GM21529 (cell line): ENCODE data around the gene MADD.

Source experiments
- ATAC-seq: cut with Tn5 transposase; IDR thresholded peaks from one replicate; pipeline ENCODE4 v1.9.1; 2021; ENCODE audit not compliant: unreplicated experiment

MADD gene

DNA sequence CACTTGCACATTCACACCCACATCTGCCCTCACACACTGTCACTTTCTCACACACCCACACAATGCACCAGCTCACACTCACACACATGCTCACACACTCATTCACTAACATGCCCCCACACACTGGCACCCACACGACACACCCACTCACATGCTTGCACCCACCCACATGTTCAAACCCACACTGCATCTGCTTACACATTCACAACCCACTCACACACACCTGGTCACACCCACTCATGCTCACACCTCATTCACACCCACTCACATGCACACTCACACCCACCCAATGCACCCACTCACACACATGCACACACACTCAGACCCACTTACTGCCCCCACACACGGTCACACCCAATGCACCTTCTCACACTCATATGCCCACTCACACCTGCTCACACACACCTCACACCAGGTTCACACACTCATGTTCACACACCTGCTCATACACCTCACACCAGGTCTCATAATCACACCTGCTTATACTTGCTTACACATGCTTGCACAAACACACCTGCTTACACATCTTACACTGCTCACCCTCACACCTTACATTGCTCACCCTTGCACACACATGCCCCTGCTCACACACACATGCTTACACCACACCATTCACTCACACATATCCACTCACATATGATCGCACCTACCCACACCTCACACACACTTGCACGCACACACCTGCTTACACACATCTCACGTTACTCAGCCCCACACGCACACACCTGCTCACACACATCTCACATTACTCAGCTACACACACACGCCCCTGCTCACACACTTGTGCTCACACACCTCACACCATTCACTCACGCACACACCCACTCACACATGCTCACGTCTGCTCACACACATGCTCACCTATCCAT lies 86.4 kb downstream of the MADD start:
- ATAC-seq: no peak

GRCh38 chr11:47356998-47357329 lies 87.0 kb downstream of the MADD start:
- ATAC-seq: no peak

GRCh38 chr11:47357985-47358730 lies 88.2 kb downstream of the MADD start:
- no peak for ATAC-seq

- ATAC-seq: no peak
Measured at GRCh38 chr11:47358731-47359051, 88.8 kb downstream of the MADD start.

GRCh38 chr11:47359162-47359561 lies 89.2 kb downstream of the MADD start:
- ATAC-seq: no peak

DNA sequence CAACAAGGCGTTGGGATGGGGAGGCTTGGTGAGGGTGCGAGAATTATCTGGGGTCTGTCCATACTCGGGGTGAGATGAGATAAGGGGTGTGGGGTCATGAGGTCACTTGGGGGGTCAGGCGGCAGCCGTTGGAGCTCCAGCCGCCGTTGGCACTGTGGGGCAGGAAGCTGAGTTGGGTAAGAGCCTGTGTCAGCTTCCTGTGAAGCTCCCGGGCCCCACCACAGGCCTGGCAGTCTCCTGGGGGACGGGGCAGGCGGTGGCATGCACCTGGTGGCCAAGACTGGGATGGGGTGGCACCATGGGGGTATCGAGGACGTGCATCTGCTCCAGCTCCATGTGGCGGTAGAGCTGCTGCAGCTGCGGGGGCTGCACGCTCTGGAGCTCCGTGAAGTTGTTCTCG lies 89.7 kb downstream of the MADD start:
- ATAC-seq: no peak

- no peak for ATAC-seq
Measured at GRCh38 chr11:47360341-47360740, 90.4 kb downstream of the MADD start.

DNA sequence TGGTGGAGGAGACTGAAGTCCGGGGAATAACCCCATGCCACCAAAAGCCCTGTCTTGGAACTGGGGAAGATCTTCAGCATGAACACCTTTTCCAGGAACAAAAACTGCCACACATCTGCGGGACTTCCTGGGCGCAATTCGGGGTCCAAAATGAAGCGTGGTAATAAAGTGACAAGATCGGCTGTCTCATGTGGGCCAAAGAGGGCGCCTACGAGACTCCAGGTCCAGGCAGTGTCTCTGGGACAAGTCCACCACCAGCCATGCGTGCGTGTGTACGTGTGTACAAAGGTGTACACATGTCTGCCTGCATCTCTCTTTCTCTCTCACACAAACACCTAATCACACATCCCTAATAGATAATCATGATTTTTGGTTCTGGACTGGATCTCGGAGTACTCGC lies 91.5 kb downstream of the MADD start:
- ATAC-seq: no peak

DNA sequence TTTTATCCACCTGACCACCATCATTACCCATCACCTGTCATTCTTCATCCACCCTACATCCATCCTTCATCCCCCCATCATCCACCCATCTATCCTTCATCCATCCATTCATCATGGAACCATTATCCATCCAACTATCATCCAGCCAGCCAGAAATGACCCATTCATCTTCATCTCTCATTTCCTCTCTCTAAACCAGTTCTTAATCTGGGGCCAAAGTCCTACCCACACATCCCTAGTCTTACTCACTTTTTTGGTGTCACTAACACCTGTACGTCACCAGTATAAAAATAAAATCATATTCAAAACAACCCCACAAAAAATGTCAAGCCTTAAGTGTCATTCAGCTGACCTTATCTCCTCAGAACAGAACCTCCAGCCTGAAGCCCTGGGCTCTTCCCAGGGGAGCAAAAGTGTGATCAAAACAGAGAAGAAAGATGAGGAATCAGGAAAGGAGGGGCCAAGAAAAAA lies 96.1 kb downstream of the MADD start:
- ATAC-seq: no peak

DNA sequence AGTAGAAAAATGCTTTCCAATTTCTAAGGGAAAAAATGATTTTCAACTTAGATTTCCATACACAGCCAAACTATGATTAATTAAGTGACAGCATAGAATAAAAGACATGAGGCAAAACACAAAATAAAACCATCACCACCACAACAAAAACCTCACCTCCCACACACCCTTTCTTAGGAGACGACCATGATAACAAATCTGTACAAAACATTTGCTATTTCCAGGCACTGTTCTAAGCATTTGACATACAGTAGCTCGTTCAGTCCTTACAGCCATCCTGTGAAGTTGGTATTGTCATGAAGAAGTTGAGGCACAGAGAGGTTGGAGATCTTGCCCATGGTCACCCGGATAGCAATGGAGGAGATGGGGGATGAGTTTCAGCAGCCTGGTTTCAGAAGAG lies 99.7 kb downstream of the MADD start:
- no peak for ATAC-seq

DNA sequence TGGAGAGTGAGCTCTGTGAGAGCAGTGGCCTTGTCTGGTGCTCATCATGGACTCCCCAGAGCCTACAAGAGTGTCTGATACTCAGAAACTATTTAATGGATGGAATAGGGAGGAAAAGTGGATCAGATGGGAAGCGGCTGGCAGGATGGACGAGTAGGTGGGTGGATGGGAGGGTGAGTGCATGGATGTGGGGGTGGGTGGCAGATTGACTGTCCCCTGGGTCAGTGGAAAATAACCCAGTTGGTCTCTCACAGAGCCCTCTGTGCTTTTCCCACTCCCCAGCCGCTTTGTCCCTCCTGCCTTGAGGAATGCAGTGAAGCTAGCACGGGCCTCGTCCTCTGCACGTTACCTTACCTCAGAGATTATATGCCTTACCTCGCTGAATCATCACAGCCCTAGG lies 102.5 kb downstream of the MADD start:
- ATAC-seq: no peak

- ATAC-seq: peak; percentile 35
Measured at GRCh38 chr11:47373876-47374719, 104.2 kb downstream of the MADD start.

- no peak for ATAC-seq
Measured at GRCh38 chr11:47374720-47375019, 104.7 kb downstream of the MADD start.

DNA sequence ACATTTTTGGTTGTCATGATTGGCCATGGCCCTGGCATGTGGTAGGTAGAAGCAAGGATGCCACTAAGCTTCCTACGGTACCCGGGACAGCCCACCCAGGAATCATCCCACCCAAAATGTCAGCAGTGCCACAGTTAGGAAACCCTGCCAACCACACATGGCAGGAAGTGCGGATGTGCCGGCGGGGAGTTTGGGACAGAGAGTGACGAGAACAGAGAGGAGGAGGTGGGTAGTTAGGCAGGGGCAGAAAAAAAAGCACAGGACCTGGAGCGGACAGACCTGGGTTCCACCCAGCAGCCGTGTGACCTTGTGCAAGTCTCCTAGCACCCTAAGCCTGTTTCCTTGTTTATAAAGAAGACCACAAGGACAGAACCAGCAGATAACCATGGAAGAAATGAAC lies 105.1 kb downstream of the MADD start:
- no peak for ATAC-seq

- no peak for ATAC-seq
Measured at GRCh38 chr11:47375546-47376085, 105.7 kb downstream of the MADD start.

- no peak for ATAC-seq
Measured at GRCh38 chr11:47376107-47376524, 106.2 kb downstream of the MADD start.

- peak; percentile 35 for ATAC-seq
Measured at GRCh38 chr11:47376525-47377371, 106.8 kb downstream of the MADD start.

- no peak for ATAC-seq
Measured at GRCh38 chr11:47377571-47378009, 107.7 kb downstream of the MADD start.

- ATAC-seq: peak; percentile 81
Measured at GRCh38 chr11:47378010-47378835, 108.3 kb downstream of the MADD start, which contains the start of gene SPI1. SPI1 (minus strand) TSS chr11:47378547; CDS start chr11:47378353, 194 bp downstream.

DNA sequence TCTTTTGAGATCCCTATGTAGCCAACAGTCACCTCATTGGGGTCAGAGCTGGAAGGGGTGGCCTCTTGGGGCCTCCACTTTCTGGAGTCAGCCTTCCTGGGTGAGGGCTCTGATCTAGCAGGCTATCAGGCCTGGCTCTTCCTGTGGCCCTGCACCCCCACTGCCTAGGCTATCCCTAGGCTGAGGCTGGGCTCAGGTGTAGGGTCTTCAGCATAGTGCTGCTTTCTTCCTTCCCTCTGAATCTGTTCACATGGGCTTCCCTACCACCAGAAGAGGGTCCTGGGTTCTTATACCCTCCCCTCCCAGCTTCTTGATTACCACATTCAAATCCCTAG lies 108.9 kb downstream of the MADD start:
- ATAC-seq: no peak
